Osteoblast (primary cell): ENCODE data around the gene NFATC3. TPM values are rescaled to one million over a fixed set of nuclear protein-coding genes. Genes with fewer than 3 reads are reported as not detected.
"Not testable (repeated sequence)": the region's sequence is repeated elsewhere in the genome, so short reads cannot be mapped to it uniquely, and the experiment has no call there.

Experiments used
- DNase-seq: peaks from one replicate; pipeline ENCODE4 v3.0.0; 2011; ENCODE audit warnings: low spot score, mixed read lengths; ENCODE audit not compliant: insufficient read length; ENCODE audit errors: missing footprints
- H2AFZ ChIP-seq: 2 replicates; pipeline ENCODE4 v1.6.0; 2011; ENCODE audit warnings: mild to moderate bottlenecking, low read length
- H3K27ac ChIP-seq: 2 replicates; pipeline ENCODE4 v1.5.1; 2011; ENCODE audit warnings: mild to moderate bottlenecking, low read depth, low read length, moderate library complexity
- H3K27me3 ChIP-seq: 2 replicates; pipeline ENCODE4 v1.6.0; 2012; ENCODE audit warnings: mild to moderate bottlenecking, control low read depth, inconsistent platforms, low read length, moderate library complexity; ENCODE audit not compliant: insufficient read depth
- H3K36me3 ChIP-seq: 2 replicates; pipeline ENCODE4 v1.5.1; 2011; ENCODE audit warnings: mild to moderate bottlenecking, low read length, control low read depth, moderate library complexity; ENCODE audit not compliant: insufficient read depth
- H3K4me1 ChIP-seq: 2 replicates; pipeline ENCODE4 v1.5.1; 2011; ENCODE audit warnings: mild to moderate bottlenecking, low read length, control low read depth, moderate library complexity; ENCODE audit not compliant: insufficient read depth
- H3K4me2 ChIP-seq: 2 replicates; pipeline ENCODE4 v1.6.0; 2011; ENCODE audit warnings: mild to moderate bottlenecking, low read length; ENCODE audit not compliant: insufficient read depth
- H3K4me3 ChIP-seq: fragments of 200-600 bp; sonication (generic); 3 replicates; pipeline ENCODE4 v1.5.1; 2012; ENCODE audit warnings: mild to moderate bottlenecking, low read length, inconsistent platforms; ENCODE audit not compliant: insufficient read depth
- H3K79me2 ChIP-seq: 2 replicates; pipeline ENCODE4 v1.6.0; 2012; ENCODE audit warnings: mild to moderate bottlenecking, low read length, control low read depth, inconsistent platforms; ENCODE audit not compliant: insufficient read depth
- H3K9me3 ChIP-seq: 2 replicates; pipeline ENCODE4 v1.5.1; 2011; ENCODE audit warnings: low read depth, low read length, control low read depth
- H4K20me1 ChIP-seq: 2 replicates; pipeline ENCODE4 v1.6.0; 2012; ENCODE audit warnings: mild to moderate bottlenecking, low read length, control low read depth; ENCODE audit not compliant: insufficient read depth
- total RNA-seq: library from RNA; depleted of rRNA; stranded (reverse); fragments of >200 nt; gene quantifications from 2 replicates; pipeline ENCODE4 v1.2.3, GENCODE V29; 2012
- TF ChIP-seq, protein P1 (sequence below): IDR thresholded peaks from 2 replicates; pipeline ENCODE4 v1.5.1; 2011; ENCODE audit warnings: mild to moderate bottlenecking, low read depth, low read length, moderate library complexity; ENCODE audit errors: extremely low read depth

NFATC3 gene
- total RNA-seq, 1 donor: 36.2 TPM

DNA sequence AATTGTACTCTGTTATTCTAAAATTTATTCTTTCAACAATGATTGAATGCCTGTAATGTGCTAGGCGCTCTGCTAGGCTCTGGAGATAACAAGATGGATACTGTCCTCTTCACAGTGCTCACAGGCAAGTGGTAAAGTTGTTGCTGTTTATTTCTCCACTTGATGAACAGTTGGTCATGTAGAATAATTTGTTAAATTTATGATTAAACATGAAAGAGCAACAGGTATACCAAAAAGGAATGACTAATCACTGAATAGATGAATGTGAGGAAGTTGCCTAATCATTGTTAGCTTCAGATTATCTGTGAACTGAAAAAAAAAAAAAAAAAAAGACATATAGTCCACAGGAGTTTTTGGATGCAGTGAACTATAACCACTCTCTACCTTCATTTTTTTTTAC, 62.3 kb downstream of the NFATC3 start:
- H3K79me2 ChIP-seq: peaks cover 24% of the 10 kb centered on the region
- H3K4me3 ChIP-seq: no peak overlapping the region
- no peak for DNase-seq
- TF ChIP-seq, protein P1, sequence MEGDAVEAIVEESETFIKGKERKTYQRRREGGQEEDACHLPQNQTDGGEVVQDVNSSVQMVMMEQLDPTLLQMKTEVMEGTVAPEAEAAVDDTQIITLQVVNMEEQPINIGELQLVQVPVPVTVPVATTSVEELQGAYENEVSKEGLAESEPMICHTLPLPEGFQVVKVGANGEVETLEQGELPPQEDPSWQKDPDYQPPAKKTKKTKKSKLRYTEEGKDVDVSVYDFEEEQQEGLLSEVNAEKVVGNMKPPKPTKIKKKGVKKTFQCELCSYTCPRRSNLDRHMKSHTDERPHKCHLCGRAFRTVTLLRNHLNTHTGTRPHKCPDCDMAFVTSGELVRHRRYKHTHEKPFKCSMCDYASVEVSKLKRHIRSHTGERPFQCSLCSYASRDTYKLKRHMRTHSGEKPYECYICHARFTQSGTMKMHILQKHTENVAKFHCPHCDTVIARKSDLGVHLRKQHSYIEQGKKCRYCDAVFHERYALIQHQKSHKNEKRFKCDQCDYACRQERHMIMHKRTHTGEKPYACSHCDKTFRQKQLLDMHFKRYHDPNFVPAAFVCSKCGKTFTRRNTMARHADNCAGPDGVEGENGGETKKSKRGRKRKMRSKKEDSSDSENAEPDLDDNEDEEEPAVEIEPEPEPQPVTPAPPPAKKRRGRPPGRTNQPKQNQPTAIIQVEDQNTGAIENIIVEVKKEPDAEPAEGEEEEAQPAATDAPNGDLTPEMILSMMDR: no peak
- peaks cover 4% of the 10 kb centered on the region for H3K4me1 ChIP-seq
- peaks cover 5% of the 10 kb centered on the region for H4K20me1 ChIP-seq
- H2AFZ ChIP-seq: no peak overlapping the region
- no peaks in the 10 kb centered on the region for H3K27me3 ChIP-seq
- no peak overlapping the region for H3K27ac ChIP-seq
- no peaks in the 10 kb centered on the region for H3K9me3 ChIP-seq
- no peaks in the 10 kb centered on the region for H3K36me3 ChIP-seq
- H3K4me2 ChIP-seq: no peak overlapping the region

DNA sequence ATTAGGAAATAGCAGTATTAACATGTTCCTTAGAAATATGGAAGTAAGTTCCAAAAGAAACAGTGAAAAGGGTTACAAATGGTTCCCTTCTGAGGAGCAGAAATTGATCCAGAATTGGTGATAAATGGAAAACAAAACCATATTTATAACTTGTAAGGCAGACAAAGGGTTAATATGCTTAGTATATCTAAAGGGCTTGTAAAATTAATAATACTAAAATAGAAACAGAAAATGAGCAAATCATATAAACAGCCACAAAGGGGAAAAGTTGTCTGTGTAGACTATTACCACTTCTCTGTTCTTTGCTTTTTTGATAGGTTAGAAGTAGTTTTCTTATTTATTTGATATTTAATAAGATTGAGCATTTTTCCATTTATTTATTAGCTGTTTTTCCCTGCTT, 64.4 kb downstream of the NFATC3 start:
- Histone ChIP-seq H3K9me3 (no peaks in the 10 kb centered on the region), H3K4me2 (no peak overlapping the region), H4K20me1 (peaks cover 1% of the 10 kb centered on the region), H2AFZ (no peak overlapping the region), H3K27ac (no peak overlapping the region), H3K27me3 (no peaks in the 10 kb centered on the region), H3K4me3 (no peak overlapping the region), H3K36me3 (no peaks in the 10 kb centered on the region), H3K79me2 (peaks cover 17% of the 10 kb centered on the region), H3K4me1 (no peaks in the 10 kb centered on the region)
- DNase-seq: no peak
- TF ChIP-seq, protein P1: no peak

DNA sequence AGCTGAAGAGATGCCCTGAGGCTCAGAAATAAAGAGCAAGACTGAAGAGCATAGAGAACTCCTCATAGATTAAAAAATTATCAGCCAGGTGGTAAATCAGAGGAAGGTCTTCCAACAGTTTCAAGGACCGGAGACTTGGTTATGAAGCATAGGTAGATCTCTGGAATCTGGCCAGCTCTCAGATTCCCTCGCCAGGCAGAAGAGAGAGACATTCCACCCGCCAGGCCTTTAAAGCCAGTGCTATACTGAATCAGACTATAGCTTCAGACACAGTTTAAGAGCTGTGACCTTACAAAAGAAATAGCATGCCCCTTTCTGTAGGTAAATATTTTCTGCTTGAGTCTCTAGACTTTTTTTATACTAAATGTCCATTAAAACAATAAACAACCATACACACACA, 70.3 kb downstream of the NFATC3 start:
- no peak overlapping the region for H3K4me3 ChIP-seq
- peaks cover 2% of the 10 kb centered on the region for H4K20me1 ChIP-seq
- H2AFZ ChIP-seq: no peak overlapping the region
- H3K4me1 ChIP-seq: no peaks in the 10 kb centered on the region
- no peaks in the 10 kb centered on the region for H3K79me2 ChIP-seq
- peaks cover 6% of the 10 kb centered on the region for H3K36me3 ChIP-seq
- H3K9me3 ChIP-seq: no peaks in the 10 kb centered on the region
- H3K27ac ChIP-seq: no peak overlapping the region
- TF ChIP-seq, protein P1: no peak
- no peaks in the 10 kb centered on the region for H3K27me3 ChIP-seq
- no peak overlapping the region for H3K4me2 ChIP-seq
- no peak for DNase-seq

DNA sequence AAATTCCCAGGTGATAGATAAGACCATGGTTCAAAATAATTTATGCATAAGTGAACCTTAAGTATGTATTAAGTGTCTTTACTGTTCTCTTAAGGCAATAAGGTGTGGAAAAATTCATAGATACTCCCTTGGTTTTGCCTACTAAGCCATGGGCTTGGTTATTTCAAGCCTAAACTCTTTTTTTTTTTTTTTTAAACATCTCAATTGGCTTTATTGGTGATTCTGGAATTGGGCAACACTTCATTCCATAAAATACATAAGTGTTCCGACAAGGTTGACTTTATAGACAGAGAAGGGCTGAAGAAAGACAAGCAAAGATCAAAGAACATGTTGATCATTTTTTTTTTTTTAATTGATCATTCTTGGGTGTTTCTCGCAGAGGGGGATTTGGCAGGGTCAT, 77.2 kb downstream of the NFATC3 start:
- H2AFZ ChIP-seq: no peak overlapping the region
- no peak overlapping the region for H3K4me3 ChIP-seq
- no peaks in the 10 kb centered on the region for H3K27me3 ChIP-seq
- H3K27ac ChIP-seq: no peak overlapping the region
- H3K9me3 ChIP-seq: no peaks in the 10 kb centered on the region
- H3K4me2 ChIP-seq: no peak overlapping the region
- H3K4me1 ChIP-seq: no peaks in the 10 kb centered on the region
- TF ChIP-seq, protein P1: no peak
- H4K20me1 ChIP-seq: no peaks in the 10 kb centered on the region
- no peak for DNase-seq
- no peaks in the 10 kb centered on the region for H3K79me2 ChIP-seq
- peaks cover 6% of the 10 kb centered on the region for H3K36me3 ChIP-seq

DNA sequence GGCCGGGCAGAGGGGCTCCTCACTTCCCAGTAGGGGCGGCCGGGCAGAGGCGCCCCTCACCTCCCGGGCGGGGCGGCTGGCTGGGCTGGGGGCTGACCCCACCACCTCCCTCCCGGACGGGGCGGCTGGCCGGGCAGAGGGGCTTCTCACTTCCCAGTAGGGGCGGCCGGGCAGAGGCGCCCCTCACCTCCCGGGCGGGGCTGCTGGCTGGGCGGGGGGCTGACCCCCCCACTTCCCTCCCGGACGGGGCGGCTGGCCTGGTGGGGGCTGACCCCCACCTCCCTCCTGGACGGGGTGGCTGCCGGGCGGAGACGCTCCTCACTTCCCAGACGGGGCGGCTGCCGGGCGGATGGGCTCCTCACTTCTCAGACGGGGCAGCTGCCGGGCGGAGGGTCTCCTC, 78.1 kb downstream of the NFATC3 start:
- H3K4me2 ChIP-seq, H3K27me3 ChIP-seq: not testable (repeated sequence)

More for the DNA sequence above, 78.1 kb downstream of the NFATC3 start:
- not testable (repeated sequence) for H3K36me3 ChIP-seq, H4K20me1 ChIP-seq, H2AFZ ChIP-seq, H3K4me1 ChIP-seq, H3K4me3 ChIP-seq, DNase-seq, H3K9me3 ChIP-seq, H3K27ac ChIP-seq, H3K79me2 ChIP-seq
